ENCODE results near the gene LRRC75B. TPM values are rescaled to one million over a fixed set of nuclear protein-coding genes. Genes with fewer than 3 reads are reported as not detected.

Gene LRRC75B
- total and polyA plus RNA-seq, 3 experiments from 2014 or later, result 0.84 to 1.4 TPM; not detected in 1

DNA sequence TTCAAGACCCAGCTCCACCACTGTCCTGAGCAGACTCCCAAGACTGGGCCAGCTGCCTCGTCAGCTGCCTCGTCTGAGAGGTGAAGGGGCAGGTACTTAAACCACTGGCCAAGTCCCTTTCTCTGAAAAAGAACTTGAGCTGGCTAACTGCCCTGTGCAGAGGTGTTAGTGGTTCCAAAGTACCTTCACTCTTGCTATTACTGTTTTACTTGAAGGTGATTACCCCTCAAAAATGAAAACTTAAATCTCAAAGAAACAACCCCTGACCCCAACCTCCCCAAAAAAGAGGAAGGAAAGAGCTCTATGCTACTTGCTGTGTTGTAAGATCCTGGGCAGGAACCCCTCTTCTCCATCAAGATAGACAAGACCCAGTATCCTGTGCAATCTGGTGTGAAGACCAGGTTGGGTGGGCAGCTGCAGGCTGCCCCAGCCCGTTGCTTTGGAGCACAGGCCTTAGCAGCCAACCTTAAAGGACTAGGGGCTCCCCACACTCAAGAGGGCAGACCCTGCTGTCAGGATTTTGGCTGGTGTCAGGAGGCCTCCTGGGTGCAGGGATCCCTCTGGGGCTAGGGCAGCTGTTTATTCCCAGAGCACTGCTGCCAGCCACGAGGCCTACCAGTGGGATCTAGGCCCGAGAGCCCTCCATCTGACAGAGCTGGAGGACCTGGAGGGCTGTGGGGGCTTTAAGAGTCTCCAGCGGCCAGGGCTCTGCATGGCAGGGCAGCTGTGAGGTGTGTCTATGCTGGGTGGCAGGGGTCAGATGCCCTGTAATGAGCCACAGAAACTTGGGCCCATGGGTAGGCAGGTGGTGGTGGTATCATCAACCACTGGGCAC, 51.0 kb downstream of the LRRC75B start:
- H3K36me3 Mint-ChIP-seq, result peaks cover 0 to 71% (median 10%) of the 10 kb centered on the region in 3 donors

DNA sequence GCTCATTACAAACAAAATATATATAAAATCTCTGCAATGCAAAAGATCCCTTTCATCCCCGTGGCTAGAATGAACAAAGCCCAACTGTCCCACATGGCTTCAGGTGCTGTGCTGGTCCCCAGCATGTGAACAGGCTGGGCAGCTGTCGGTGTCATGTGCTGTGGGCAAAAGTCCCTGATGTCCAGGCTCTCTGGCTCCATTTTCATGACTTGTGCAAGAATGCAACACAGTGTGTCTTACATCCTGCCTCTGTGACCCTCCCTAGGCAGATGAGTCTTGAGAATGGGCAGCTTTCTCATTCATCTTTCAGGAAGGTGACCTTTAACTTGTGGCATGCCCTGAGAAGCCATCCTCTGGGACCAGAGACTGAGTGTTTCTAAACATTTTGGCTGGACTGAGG, 52.4 kb downstream of the LRRC75B start:
- H3K9me3 ChIP-seq (ENCODE audit: low read length), result no peaks in the 10 kb centered on the region
- no peak overlapping the region for H3K4me3 Mint-ChIP-seq
- H3K27ac ChIP-seq (ENCODE audit: low read depth, low read length), result no peak overlapping the region
- CTCF ChIA-PET, result interaction anchor here (1.0 to 1.5 kb wide), 2 partner anchors 8 to 10 kb away, joined by 3 read pairs; no protein-coding TSS in a partner anchor
- no peak for DNase-seq
- H3K4me1 Mint-ChIP-seq, result no peaks in the 10 kb centered on the region
- H3K4me1 ChIP-seq (ENCODE audit: insufficient read depth, low read length), result no peaks in the 10 kb centered on the region
- no peaks in the 10 kb centered on the region for H3K27me3 ChIP-seq (ENCODE audit: insufficient read depth, low read length, poor library complexity, severe bottlenecking)
- H3K27me3 Mint-ChIP-seq, result no peaks in the 10 kb centered on the region
- POLR2A ChIA-PET, result no interaction called here
- H3K4me3 ChIP-seq (ENCODE audit: low read length), result no peak overlapping the region
- H3K36me3 ChIP-seq (ENCODE audit: insufficient read depth, low read length), result peaks cover 27% of the 10 kb centered on the region
- H3K9me3 Mint-ChIP-seq, result no peaks in the 10 kb centered on the region
- H3K27ac Mint-ChIP-seq, result peak overlapping the region in 1 of 8 donors; percentile 26
- H3K36me3 Mint-ChIP-seq, result peaks cover 0 to 60% (median 2%) of the 10 kb centered on the region in 3 donors

More for the DNA sequence above, 51.0 kb downstream of the LRRC75B start:
- H3K4me3 ChIP-seq (ENCODE audit: low read length), result no peak overlapping the region
- no peaks in the 10 kb centered on the region for H3K4me1 ChIP-seq (ENCODE audit: insufficient read depth, low read length)
- Mint-ChIP-seq H3K27me3 (no peaks in the 10 kb centered on the region), H3K9me3 (no peaks in the 10 kb centered on the region), H3K4me3 (no peak overlapping the region), H3K4me1 (no peaks in the 10 kb centered on the region), H3K27ac (peak overlapping the region in 2 of 8 donors; percentile 21 to 32)
- peaks cover 35% of the 10 kb centered on the region for H3K36me3 ChIP-seq (ENCODE audit: insufficient read depth, low read length)
- POLR2A ChIA-PET, result no interaction called here
- H3K27ac ChIP-seq (ENCODE audit: low read depth, low read length), result no peak overlapping the region
- H3K9me3 ChIP-seq (ENCODE audit: low read length), result no peaks in the 10 kb centered on the region
- DNase-seq, result no peak
- CTCF ChIA-PET, result interaction anchor here (1.2 to 1.5 kb wide), 2 partner anchors 10 to 107 kb away, joined by 3 read pairs; no protein-coding TSS in a partner anchor
- no peaks in the 10 kb centered on the region for H3K27me3 ChIP-seq (ENCODE audit: insufficient read depth, low read length, poor library complexity, severe bottlenecking)

DNA sequence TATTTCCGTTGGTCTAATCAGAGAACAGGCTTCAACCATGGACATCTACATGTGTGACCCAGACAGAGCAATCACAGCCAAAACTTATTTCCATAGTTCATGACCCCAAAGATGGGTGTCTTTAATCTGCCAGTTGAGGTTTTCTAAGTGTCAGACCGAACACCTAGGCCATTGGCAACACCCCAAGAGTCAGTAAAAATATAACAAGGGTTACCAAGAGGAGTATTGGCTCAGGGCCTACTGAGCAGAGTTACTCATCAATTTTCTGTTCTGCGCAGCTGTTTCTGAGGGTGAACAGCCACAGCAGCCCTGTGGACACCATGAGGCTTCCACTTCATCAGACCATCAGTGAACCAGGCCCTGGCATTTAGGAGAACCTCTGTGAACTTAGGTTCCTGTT, 56.8 kb downstream of the LRRC75B start:
- DNase-seq, result no peak
- H3K36me3 Mint-ChIP-seq, result peaks cover 0 to 17% (median 2%) of the 10 kb centered on the region in 3 donors
- H3K4me1 Mint-ChIP-seq, result no peaks in the 10 kb centered on the region
- no peaks in the 10 kb centered on the region for H3K4me1 ChIP-seq (ENCODE audit: insufficient read depth, low read length)
- H3K36me3 ChIP-seq (ENCODE audit: insufficient read depth, low read length), result peaks cover 10% of the 10 kb centered on the region
- H3K27me3 Mint-ChIP-seq, result no peaks in the 10 kb centered on the region
- H3K9me3 Mint-ChIP-seq, result no peaks in the 10 kb centered on the region
- peak overlapping the region in 1 of 8 donors; percentile 43 for H3K27ac Mint-ChIP-seq
- no peak overlapping the region for H3K4me3 ChIP-seq (ENCODE audit: low read length)
- no peak overlapping the region for H3K27ac ChIP-seq (ENCODE audit: low read depth, low read length)
- no peak overlapping the region for H3K4me3 Mint-ChIP-seq
- ChIA-PET CTCF (no interaction called here), POLR2A (no interaction called here)
- no peaks in the 10 kb centered on the region for H3K9me3 ChIP-seq (ENCODE audit: low read length)
- H3K27me3 ChIP-seq (ENCODE audit: insufficient read depth, low read length, poor library complexity, severe bottlenecking), result no peaks in the 10 kb centered on the region

Other genes with a start within 250 kb of the LRRC75B start
- gene ADORA2A, start 165.5 kb downstream of the LRRC75B start, total RNA-seq, result 10 to 100 TPM; 23.2 to 26.7 TPM
- 89.6 TPM for gene ADORA2A, start 165.5 kb downstream of the LRRC75B start, polyA plus RNA-seq
- not detected for gene UPB1, start 97.7 kb downstream of the LRRC75B start, total RNA-seq
- 0.10 TPM for gene UPB1, start 97.7 kb downstream of the LRRC75B start, polyA plus RNA-seq
- gene GUCD1, start 37.9 kb downstream of the LRRC75B start, total RNA-seq, result 100 to 1,000 TPM; 115 to 123 TPM
- 50.8 TPM for gene GUCD1, start 37.9 kb downstream of the LRRC75B start, polyA plus RNA-seq
- gene SNRPD3, start 37.1 kb downstream of the LRRC75B start, total RNA-seq, result 100 to 1,000 TPM; 205 to 217 TPM
- 112 TPM for gene SNRPD3, start 37.1 kb downstream of the LRRC75B start, polyA plus RNA-seq
- 10 to 100 TPM; 36.9 to 39.1 TPM for gene GGT1, start 10.1 kb upstream of the LRRC75B start, total RNA-seq
- 12.1 TPM for gene GGT1, start 10.1 kb upstream of the LRRC75B start, polyA plus RNA-seq
- not detected for gene PIWIL3, start 181.6 kb upstream of the LRRC75B start, total RNA-seq
- not detected for gene PIWIL3, start 181.6 kb upstream of the LRRC75B start, polyA plus RNA-seq
- under 1 TPM; 0.09 to 0.31 TPM for gene SGSM1, start 213.1 kb upstream of the LRRC75B start, total RNA-seq
- 0.28 TPM for gene SGSM1, start 213.1 kb upstream of the LRRC75B start, polyA plus RNA-seq